ENCODE results near the gene LOX.
"Not testable (repeated sequence)": the region's sequence is repeated elsewhere in the genome, so short reads cannot be mapped to it uniquely, and the experiment has no call there.

LOX gene

GRCh38 chr5:122099060-122099790 lies 21.2 kb upstream of the LOX start:
- DNase-seq (ENCODE audit: low read depth), result no peak

GRCh38 chr5:122097391-122097790 lies 19.3 kb upstream of the LOX start:
- DNase-seq (ENCODE audit: low read depth), result no peak

GRCh38 chr5:122095158-122095557 lies 17.1 kb upstream of the LOX start:
- no peak for DNase-seq (ENCODE audit: low read depth)

DNA sequence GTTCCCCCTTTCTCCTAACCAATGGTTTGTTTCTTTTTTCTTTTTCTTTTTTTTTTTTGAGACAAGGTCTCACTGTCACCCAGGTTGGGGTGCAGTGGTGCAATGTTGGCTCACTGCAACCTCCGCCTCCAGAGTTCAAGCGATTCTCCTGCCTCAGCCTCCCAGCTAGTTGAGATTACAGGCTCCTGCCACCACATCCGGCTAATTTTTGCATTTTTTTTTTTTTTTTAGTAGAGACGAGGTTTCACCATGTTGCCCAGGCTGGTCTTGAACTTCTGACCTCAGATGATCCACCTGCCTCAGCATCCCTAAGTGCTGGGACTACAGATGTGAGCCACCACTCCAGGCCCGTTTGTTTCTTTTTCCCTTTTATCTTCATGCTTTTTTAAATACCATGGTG lies 16.2 kb upstream of the LOX start:
- DNase-seq (ENCODE audit: low read depth), result not testable (repeated sequence)

DNA sequence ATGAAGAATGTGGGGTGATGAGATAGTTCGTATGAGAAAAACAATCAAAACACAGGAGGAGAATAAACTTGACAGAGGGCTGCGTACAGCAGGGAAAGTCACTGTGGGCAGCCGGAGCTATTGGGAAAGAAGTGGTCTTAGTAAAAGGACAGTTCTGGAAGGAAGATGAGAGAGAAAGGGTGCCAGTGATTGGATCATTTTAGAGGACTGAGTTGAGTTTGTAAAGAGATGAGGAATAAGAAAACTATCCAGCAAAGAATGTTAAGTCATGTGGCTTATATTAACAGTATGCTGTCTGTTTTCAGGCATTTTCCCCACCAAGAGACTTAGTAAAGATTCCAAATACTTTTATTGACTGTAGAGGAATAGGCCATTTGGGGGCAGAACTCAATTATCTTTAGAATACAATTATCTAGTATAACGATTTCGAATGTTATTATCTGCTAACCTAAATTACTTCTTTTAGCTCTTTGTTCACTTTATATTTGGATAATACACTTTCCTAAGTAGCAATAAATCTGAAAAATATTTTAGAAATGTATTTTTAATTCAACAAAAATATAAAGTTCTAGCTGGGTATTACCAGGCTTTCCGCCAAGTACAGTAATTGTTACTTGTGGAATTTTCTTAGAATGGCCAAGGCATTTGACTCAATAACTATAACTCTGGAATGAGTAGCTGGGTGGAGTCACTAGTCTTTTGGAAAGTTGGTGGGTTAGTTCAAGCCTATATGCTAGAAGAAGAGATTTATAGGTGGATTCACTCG lies 15.5 kb upstream of the LOX start:
- no peak for DNase-seq (ENCODE audit: low read depth)

GRCh38 chr5:122091936-122092600 lies 14.0 kb upstream of the LOX start:
- DNase-seq (ENCODE audit: low read depth), result no peak

DNA sequence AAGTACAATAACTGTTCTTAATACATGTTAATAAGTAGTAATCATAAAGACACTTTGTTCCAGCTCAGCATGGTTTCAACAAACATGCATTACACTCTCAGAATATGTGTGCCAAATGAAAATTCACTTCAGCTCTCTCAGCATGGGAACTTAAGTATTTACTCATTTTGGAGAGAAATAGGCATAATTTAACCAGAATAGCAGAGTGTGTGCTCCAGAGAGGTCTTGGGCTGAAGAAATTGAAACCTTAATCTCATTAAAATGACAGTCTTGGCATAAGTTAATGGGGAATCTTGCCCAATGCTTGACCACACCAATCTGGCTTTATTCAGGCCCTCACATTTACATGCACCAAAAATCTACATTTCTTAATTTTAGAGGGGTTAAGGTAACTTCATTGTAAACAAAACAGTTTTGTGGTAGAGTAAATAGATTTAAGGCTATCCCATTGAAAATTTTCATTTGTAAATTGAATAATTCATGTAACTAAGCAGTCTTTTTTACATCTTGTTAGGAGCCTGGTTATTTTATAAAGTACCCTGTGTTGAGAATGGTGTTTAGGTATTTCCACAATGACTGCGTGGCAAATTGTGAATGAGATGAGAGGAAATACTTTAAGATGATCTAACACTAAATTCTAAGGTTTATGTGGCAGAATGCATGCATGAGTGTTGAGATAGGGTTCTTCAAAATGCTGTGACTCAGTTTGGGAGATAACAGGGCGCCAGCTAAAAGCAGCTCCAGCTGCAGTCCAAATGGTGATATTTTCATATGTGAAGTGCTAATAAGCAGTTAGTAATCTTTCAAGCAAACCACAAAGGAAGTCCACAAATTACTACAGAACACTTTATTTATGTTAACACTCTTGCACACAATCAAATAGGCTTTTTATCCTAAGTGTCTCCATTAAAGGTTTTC lies 11.3 kb upstream of the LOX start:
- no peak for DNase-seq (ENCODE audit: low read depth)

DNA sequence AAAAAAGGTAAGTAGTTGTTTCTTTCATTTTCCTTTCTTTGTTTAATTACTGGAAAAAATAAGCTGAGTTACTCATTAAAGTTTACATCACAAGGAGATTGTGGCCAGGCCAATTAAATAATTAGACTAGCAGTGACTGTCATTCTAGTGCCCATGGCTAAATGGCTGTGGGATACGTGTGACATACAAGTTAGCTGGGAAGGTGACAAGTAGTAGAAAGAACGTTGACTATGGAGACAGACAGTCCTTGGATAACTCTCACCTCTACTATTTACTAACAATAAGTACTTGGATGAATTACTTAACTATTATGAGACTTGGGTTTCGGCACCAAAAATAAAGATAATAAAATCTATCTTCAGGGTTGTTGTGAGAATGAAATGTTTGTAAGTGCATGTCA lies 7.0 kb upstream of the LOX start:
- no peak for DNase-seq (ENCODE audit: low read depth)

- DNase-seq (ENCODE audit: low read depth), result no peak
Measured at GRCh38 chr5:122083535-122083934, 5.5 kb upstream of the LOX start.

DNA sequence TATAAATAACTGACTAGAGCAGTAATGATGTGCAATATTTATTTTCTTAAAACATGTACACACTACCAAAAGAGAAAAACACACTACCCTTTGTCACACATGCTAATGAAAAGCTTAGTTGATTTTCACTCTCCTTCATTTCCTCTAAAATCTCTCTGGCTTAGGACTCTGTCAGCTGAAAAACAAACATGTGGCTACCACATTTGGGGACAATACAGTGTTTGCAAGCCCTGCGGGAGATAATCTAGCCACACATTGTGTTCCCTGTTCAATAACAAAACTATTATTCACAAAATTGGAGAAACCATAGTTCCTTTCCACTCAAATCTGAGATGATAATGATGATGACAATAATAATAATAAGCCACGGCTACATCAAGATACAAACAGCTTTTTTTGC lies 3.5 kb upstream of the LOX start:
- no peak for DNase-seq (ENCODE audit: low read depth)

DNA sequence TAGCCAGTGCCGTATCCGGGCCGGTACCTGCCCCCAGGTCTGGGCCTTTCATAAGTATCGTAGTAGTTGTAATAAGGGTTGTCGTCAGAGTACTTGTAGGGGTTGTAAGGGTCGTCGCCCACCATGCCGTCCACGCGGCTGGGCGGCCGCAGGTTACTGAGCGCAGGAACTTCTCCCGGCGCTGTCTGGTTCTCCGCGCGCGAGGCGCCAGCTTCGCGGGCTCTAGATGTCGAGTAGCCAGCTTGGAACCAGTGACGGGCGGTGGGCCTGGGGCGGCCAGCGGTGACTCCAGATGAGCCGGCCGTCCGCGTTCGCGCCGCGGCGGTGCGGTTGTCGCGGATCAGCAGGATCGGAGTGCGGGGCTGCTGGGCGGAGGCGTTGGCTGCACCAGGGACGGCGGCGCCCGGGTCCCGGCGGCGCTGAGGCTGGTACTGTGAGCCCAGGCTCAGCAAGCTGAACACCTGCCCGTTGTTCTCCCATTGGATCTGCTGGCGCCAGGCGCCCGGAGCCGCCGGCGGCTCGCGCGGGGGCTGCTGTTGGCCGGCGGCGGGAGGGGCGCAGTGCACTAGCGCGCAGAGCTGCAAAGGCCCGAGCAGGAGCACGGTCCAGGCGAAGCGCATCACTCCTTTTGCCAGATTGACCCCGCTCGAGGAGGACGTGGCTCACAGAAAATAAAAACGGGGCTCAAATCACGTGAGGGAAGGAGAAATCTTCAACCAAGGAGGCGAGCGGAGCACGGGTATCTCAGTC lies 518 bp downstream of the LOX start:
- no peak for DNase-seq (ENCODE audit: low read depth)

DNA sequence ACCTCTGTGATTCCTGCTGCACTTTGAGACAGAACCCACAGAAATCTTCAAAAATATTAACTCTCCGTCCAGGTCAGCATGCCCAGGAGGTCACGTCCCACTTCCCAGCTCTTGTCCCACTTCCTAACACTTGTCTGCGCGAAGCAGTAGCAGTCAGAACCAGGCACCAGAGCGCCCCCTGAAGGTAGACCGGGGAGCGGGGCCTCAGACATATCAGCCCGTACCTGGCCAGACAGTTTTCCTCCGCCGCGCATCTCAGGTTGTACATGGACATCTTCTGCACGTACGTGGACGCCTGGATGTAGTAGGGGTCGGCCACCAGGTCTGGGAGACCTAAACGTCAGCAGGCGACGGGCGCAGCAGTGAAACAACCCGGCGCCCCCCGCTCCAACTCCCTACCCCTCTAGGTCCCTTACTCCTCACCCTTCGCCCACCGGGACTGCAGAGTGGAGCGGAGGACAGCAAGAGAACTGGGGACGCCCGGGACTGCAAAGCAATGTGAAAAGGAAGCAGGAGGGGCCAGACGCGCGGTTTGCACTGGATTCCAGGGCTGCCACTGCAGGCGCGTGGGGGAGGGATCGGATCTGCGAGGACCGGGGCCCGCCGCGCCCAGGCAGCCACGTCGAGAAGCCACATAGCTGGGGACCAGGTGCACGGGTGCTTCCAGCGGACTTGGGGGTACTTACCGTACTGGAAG lies 1.2 kb downstream of the LOX start:
- DNase-seq (ENCODE audit: low read depth), result peak; percentile 57

- DNase-seq (ENCODE audit: low read depth), result no peak
Measured at GRCh38 chr5:122076050-122076461, 2.0 kb downstream of the LOX start.

GRCh38 chr5:122073864-122074263 lies 4.2 kb downstream of the LOX start:
- no peak for DNase-seq (ENCODE audit: low read depth)

GRCh38 chr5:122073018-122073417 lies 5.0 kb downstream of the LOX start:
- DNase-seq (ENCODE audit: low read depth), result no peak

- no peak for DNase-seq (ENCODE audit: low read depth)
Measured at GRCh38 chr5:122067390-122067789, 10.7 kb downstream of the LOX start.

- no peak for DNase-seq (ENCODE audit: low read depth)
Measured at GRCh38 chr5:122064992-122065391, 13.1 kb downstream of the LOX start.

- no peak for DNase-seq (ENCODE audit: low read depth)
Measured at GRCh38 chr5:122063836-122064235, 14.2 kb downstream of the LOX start.

DNA sequence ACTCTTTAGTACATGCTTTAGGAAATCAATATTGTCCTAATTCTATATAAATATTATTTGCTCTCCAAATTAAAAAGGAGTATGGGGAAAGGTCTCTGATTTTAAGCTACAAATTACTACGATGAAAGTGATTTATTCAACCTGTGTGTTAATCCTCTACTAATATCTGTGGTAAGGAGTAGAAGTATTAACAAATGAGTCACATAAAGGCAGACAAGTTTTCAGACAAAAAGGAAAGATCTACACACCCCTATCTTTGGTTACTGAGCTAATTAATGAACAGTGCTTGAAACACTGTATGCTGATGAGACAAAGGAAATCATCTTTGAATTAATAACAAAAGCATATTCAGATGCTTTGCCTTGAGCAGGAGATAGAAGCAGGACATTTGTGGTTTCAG lies 15.9 kb downstream of the LOX start:
- DNase-seq (ENCODE audit: low read depth), result no peak

DNA sequence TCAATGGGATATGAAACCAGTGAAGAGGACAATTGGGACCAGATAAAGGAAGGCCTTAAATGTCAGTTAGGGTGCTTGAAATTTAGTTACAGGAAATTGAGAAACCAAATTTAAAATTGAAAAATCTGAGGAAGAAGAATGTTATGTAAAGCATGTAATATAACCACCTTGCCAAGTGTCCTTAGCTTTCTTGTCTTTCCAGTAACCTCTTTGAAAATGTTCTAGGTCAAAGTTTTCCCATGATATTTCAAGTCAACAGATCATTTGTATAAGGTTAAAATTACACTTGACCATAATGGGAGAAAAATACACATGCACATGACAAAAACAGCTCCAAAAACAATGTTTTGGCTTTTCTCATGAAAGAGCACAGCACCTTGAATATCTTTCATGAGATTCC lies 21.1 kb downstream of the LOX start:
- DNase-seq (ENCODE audit: low read depth), result no peak

GRCh38 chr5:122054266-122054665 lies 23.8 kb downstream of the LOX start:
- no peak for DNase-seq (ENCODE audit: low read depth)
